ENCODE measurements around the gene AP4M1. TPM values are rescaled to one million over a fixed set of nuclear protein-coding genes. Genes with fewer than 3 reads are reported as not detected.

The AP4M1 gene
- total RNA-seq, 1 donor from 2014 or later, result 12.5 TPM

DNA sequence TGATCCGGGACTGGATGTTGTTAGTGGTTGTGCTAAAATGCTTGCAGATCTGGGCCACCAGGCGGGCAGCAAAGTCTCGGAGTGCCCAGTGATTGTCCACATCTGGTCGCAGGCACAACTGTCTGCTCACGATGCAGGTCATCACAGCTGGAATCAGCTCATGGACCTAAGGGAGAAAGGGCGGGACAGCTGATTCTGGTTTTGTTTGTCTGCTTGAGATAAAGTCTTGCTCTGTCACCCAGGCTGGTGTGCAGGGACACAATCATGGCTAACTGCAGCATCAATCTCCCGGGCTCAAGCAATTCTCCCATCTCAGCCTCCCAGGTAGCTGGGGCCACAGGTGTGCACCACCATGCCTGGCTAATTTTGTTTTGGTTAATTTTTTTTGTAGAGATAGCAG, 9.7 kb downstream of the AP4M1 start:
- no peaks in the 10 kb centered on the region for H3K27me3 Mint-ChIP-seq
- no peak overlapping the region for H3K4me3 Mint-ChIP-seq
- DNase-seq (no peak), ATAC-seq (ENCODE audit: low read depth) (no peak)
- ChIA-PET CTCF (no interaction called here), POLR2A (interaction anchor here (3.1 kb wide), 1 partner anchor 10 kb away, joined by 13 read pairs; the partner anchor contains the start of genes AP4M1 and MCM7)
- H3K27ac Mint-ChIP-seq, result no peak overlapping the region
- no peaks in the 10 kb centered on the region for H3K9me3 Mint-ChIP-seq
- no peaks in the 10 kb centered on the region for H3K4me1 Mint-ChIP-seq
- intact Hi-C loops (cut with micrococcal nuclease), result no loop called here
- H3K36me3 Mint-ChIP-seq (ENCODE audit: low read depth), result peaks cover 71% of the 10 kb centered on the region
- TF ChIP-seq, protein P1, sequence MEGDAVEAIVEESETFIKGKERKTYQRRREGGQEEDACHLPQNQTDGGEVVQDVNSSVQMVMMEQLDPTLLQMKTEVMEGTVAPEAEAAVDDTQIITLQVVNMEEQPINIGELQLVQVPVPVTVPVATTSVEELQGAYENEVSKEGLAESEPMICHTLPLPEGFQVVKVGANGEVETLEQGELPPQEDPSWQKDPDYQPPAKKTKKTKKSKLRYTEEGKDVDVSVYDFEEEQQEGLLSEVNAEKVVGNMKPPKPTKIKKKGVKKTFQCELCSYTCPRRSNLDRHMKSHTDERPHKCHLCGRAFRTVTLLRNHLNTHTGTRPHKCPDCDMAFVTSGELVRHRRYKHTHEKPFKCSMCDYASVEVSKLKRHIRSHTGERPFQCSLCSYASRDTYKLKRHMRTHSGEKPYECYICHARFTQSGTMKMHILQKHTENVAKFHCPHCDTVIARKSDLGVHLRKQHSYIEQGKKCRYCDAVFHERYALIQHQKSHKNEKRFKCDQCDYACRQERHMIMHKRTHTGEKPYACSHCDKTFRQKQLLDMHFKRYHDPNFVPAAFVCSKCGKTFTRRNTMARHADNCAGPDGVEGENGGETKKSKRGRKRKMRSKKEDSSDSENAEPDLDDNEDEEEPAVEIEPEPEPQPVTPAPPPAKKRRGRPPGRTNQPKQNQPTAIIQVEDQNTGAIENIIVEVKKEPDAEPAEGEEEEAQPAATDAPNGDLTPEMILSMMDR (IDR thresholded peaks at IDR 0.05), result no peak

DNA sequence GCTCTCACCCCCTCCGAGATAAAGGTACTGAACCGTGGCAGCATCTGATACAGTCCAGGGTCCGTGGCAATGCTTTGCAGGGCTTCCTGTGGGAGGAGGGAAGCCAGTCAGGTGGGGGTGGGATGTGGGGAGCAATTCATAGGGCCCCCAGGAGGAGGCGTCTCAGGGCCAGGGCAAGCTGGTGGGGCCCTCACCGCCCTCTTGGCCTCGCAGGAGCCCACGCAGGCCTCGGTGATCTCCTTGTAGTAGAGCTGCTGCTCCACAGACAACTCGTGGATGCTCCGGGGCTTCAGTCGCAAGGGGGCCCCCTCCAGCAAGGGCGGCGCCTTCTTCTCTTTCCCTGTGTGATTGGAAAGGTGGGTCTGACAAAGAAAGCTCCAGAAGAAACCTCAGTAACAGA, 10.5 kb downstream of the AP4M1 start:
- no peaks in the 10 kb centered on the region for H3K9me3 Mint-ChIP-seq
- H3K36me3 Mint-ChIP-seq (ENCODE audit: low read depth), result peaks cover 67% of the 10 kb centered on the region
- no peak overlapping the region for H3K27ac Mint-ChIP-seq
- TF ChIP-seq, protein P1 (IDR thresholded peaks at IDR 0.05), result no peak
- ATAC-seq (ENCODE audit: low read depth), result no peak
- H3K27me3 Mint-ChIP-seq, result no peaks in the 10 kb centered on the region
- ChIA-PET CTCF (no interaction called here), POLR2A (interaction anchor here (3.1 kb wide), 1 partner anchor 11 kb away, joined by 13 read pairs; the partner anchor contains the start of genes AP4M1 and MCM7)
- H3K4me1 Mint-ChIP-seq, result peaks cover 3% of the 10 kb centered on the region
- no peak overlapping the region for H3K4me3 Mint-ChIP-seq
- intact Hi-C loops (cut with micrococcal nuclease), result no loop called here
- no peak for DNase-seq

DNA sequence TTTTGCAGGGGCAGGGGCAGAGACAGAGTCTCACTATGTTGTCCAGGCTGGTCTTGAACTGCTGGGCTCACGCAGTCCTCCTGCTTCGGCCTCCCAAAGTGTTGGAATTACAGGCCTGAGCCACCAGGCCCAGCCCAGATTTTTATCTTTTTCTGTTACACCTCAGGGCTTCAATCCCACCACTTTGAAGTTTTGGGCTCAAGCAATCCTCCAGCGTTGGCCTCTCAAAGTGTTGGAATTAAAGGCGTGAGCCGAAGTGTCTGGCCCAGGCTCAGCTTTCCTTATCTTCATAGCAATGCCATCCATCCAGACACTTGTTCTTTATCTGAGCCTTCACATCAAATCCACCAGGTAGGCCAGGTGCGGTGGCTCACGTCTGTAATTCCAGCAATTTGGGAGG, 13.6 kb downstream of the AP4M1 start:
- H3K36me3 Mint-ChIP-seq (ENCODE audit: low read depth), result peaks cover 48% of the 10 kb centered on the region
- POLR2A ChIA-PET, result interaction anchor here (0.7 kb wide), 1 partner anchor 267 kb away, joined by 3 read pairs; no protein-coding TSS in a partner anchor
- intact Hi-C loops (cut with micrococcal nuclease), result no loop called here

DNA sequence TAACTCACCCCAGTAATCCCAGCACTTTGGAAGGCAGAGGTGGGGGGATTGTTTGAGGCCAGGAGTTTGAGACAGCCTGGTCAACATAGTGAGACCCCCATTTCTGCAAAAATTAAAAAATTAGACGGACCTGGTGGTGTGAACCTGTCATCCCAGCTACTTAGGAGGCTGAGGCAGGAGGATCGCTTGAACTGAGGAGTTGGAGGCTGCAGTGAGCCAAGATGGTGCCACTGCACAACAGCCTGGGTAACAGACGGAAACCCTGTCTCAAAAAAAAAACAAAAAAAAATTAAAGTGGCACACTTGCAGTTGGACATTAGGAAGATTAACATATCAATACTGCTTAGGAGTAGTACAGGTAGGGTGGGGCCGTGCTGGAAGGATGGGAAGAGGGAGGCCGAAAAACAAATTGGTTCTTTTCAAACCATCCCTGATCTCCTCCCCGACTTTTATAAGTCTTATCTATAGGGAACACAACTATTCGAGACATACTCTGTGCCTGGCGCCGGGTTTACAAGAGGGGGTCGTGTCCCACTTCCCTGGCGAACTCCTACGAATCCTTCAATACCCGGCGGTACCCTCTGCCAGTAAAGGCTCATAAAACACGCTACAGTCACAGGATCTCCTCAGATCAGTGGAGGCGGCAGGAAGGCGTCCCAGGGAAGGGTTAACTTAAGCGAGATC, 17.1 kb downstream of the AP4M1 start:
- ATAC-seq (ENCODE audit: low read depth), result no peak
- H3K4me1 Mint-ChIP-seq, result peaks cover 29% of the 10 kb centered on the region
- POLR2A ChIA-PET, result no interaction called here

More for the DNA sequence above, 13.6 kb downstream of the AP4M1 start:
- DNase-seq (no peak), ATAC-seq (ENCODE audit: low read depth) (no peak)
- H3K9me3 Mint-ChIP-seq, result no peaks in the 10 kb centered on the region
- CTCF ChIA-PET, result interaction anchor here (1.6 kb wide), 1 partner anchor 11 kb away, joined by 3 read pairs; the partner anchor contains the start of gene MBLAC1
- TF ChIP-seq, protein P1 (IDR thresholded peaks at IDR 0.05), result no peak
- no peaks in the 10 kb centered on the region for H3K27me3 Mint-ChIP-seq
- H3K27ac Mint-ChIP-seq, result no peak overlapping the region
- peaks cover 19% of the 10 kb centered on the region for H3K4me1 Mint-ChIP-seq
- H3K4me3 Mint-ChIP-seq, result no peak overlapping the region

More for the DNA sequence above, 17.1 kb downstream of the AP4M1 start:
- Mint-ChIP-seq H3K9me3 (no peaks in the 10 kb centered on the region), H3K27ac (peak overlapping the region; percentile 99), H3K27me3 (no peaks in the 10 kb centered on the region), H3K36me3 (ENCODE audit: low read depth) (peaks cover 16% of the 10 kb centered on the region), H3K4me3 (peak overlapping the region; percentile 98)
- DNase-seq, result no peak
- TF ChIP-seq, protein P1 (IDR thresholded peaks at IDR 0.05), result no peak
- intact Hi-C loops (cut with micrococcal nuclease), result loop anchor here (1.0 to 2.0 kb wide), 4 partner anchors 9 to 200 kb away; partner anchors contain the start of genes AP4M1, MCM7 and TRIM4
- CTCF ChIA-PET, result no interaction called here

All from activated B cell treated with CpG ODN at 0.5 μM for 24 hours (primary cell).